Stimulated activated CD4-positive, alpha-beta T cell treated with anti-CD3 and anti-CD28 coated beads, Interleukin-2, amount 100 ng/mL, for 4 hours (primary cell): Measurements from ENCODE around the gene KLHL13.
"Not testable (repeated sequence)": the region's sequence is repeated elsewhere in the genome, so short reads cannot be mapped to it uniquely, and the experiment has no call there.

Experiments used
- DNase-seq: peaks from one replicate; pipeline ENCODE4 v3.0.0-alpha.2; 2020; ENCODE audit warnings: low read depth

Gene KLHL13

DNA sequence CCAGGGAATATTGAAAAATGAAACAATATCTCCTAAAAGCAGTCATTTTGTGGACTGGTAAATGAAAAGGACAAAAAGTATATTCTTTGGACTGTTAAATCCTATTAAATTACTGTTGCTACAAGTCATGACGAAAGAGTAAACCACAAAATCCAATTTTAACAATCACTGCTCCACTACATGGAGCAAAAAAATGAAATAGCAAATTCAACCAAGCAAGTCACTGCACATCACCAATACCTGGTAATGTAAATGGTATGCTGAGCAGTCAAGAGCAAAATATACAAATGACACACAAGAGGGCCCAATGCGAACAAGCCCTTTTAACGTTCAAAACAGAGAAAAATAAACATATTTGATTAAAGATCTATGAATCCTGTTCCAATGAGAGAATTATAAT lies 126.2 kb downstream of the KLHL13 start:
- DNase-seq: no peak

DNA sequence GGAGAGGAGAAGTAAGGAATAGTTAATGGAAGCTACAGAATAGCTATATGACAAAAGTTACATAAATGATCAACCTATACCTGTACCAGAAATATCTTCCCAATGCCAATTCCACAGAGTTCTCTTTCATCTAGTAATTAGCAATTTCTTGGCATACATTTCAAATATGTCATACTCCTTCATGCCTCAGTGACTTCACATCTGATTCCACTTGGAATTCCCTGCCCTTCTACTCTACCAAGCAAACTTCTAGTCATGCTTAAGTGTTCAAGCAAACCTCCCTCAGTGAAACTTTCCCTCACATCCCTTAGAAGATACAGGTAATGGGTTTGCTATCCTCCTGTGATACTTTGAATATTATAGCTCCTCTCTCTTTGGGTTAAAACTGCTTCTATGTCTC lies 127.1 kb downstream of the KLHL13 start:
- DNase-seq: no peak

GRCh38 chrX:117987373-117987772 lies 129.2 kb downstream of the KLHL13 start:
- DNase-seq: no peak

DNA sequence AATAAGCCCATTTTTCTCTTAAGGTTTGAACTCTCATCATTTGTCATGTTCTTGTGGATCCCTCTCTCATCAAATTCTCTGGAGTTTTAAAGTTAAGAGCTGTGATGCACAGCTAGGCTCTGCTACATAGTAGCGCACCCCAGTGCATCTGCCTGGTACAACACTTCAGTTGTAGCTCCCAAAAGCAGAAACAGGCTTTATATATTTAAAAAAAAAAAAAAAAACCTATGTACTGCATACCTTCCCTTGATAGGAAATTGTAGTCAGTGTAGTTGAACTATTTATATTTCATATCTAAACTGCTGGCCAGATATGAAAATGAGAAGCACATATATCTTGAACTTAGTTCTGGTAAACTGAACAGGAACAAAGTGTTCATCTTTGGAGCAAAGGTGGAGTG lies 131.4 kb downstream of the KLHL13 start:
- DNase-seq: no peak

DNA sequence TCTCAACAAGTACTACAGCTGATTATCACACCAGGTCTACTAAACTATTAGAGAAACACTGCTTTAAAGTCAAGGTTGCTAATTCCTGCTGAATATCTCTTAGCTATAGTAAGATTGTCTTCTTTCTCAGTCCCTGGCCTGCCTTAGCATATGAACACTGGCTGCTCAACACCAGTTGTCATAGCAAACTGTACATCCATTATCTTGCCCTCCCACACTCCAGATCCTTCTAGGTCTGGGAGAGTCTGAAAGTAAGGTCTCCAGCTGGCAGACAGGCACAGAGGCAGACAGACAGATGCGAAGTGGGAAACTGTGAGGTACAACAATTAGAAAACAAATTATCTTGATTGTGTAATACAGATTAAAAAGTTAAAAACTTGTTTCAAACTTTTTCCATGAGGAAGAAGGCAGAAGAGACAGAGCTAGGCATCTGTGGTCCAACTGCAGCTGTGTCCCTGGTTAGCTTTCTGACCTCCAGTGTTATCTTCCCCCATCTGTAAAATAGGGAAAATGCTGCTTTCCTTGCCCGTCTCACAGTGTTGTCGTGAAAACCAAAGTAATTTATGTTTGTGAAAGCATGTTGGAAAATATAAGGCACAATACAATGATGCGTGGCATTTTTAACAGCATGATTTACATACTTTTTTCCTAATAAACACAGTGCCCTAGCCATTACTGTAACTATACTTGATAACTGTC lies 133.8 kb downstream of the KLHL13 start:
- DNase-seq: no peak

GRCh38 chrX:117978402-117978801 lies 138.2 kb downstream of the KLHL13 start:
- DNase-seq: no peak

GRCh38 chrX:117977526-117977925 lies 139.1 kb downstream of the KLHL13 start:
- DNase-seq: no peak

DNA sequence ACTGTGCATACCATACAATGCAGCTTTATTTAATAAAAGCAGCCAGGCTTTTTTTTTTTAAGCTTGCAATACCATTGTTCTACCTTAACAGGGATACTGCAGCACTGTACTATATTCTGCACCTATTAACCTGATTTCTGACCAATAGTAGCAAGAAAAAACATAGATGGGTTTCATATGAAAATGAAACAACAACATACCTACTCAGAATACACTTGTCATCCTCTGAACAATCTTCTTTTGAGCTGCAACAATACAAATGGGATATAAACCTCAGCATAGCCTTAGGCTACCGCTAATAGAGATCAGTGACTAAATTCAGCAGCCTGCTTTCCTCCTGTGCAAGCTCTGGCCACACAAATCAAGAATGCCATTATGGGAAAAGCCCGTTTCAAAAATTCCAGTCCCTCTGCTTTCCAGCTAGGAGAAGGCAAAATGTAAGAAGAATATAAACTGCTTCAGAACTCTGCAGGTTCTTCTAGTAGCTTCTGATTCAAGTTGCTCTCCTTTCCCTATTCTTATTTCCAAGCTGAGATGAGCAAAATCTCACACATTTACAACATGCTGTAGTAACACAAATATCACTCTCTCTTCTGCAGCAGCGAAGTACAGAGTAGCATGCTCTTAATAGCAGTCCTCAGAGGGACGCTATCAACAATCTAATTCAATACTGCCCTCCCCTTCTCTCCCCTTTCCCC lies 143.4 kb downstream of the KLHL13 start:
- no peak for DNase-seq

DNA sequence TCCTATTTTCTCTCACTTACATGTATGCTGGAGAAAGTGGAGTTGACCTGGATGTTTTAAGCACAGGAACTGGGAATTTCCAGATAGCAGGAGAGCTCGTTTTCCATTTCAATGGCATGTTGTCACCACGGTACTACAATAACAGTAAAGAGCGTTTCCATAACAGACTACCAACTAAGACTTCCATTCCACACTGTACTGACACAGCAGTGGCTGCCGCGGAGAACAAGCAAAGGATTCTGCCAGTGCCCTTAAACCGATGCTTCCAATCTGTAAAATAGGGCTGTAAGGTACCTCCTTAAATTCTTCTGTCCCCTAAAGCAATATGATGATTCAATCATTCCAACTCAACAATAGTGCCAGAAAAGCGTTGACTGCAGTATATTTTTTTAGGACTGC lies 143.9 kb downstream of the KLHL13 start:
- DNase-seq: no peak

DNA sequence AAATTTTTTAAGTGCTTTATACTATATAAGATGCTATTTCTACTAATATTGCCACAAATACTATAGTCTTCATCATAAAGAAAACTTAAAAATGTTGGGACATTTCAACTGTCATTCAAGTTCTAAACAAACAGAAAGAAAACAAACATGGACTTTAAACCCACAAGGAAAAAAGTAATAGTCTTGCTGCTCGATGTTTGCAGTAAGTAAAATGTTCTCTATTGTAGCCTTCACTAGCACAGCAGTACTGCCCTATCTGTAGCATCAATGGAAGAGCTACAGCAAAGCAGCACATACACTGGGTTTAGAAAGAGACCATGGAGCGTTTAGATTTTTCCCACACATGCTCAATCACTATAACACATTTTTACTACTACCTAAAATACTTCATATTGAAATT lies 146.8 kb downstream of the KLHL13 start:
- DNase-seq: no peak

GRCh38 chrX:117969328-117969727 lies 147.3 kb downstream of the KLHL13 start:
- DNase-seq: no peak

- no peak for DNase-seq
Observed at GRCh38 chrX:117959045-117959444, 157.6 kb downstream of the KLHL13 start.

DNA sequence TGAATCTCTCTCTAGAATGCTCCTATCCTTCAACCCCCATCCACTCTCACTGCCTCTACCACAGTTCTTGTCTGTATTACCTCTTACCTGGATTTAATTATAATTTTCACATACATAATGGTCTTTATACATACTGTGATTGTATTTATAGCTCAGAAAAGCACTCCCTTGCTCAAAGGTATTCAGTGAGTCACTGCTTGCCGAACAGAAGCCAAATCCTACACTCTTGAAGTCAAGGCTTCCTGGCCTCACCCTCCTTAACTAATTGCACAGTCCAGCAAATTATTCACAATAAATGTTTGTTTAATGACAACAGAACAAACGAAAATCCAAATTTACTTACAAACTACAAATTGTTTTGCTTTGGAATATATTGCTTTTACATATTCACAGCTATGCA lies 159.5 kb downstream of the KLHL13 start:
- no peak for DNase-seq

DNA sequence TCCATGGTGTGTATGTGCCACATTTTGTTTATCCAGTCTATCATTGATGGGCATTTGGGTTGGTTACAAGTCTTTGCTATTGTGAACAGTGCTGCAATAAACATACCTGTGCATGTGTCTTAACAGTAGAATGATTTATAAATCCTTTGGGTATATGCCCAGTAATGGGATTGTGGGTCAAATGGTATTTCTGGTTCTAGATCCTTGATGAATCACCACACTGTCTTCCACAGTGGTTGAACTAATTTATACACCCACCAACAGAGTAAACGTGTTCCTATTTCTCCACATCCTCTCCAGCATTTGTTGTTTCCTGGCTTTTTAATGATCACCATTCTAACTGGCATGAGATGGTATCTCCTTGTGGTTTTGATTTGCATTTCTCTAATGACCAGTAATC lies 177.3 kb downstream of the KLHL13 start:
- DNase-seq: not testable (repeated sequence)

GRCh38 chrX:117936118-117936517 lies 180.5 kb downstream of the KLHL13 start:
- no peak for DNase-seq

- DNase-seq: not testable (repeated sequence)
Observed at GRCh38 chrX:117930116-117930515, 186.5 kb downstream of the KLHL13 start.

DNA sequence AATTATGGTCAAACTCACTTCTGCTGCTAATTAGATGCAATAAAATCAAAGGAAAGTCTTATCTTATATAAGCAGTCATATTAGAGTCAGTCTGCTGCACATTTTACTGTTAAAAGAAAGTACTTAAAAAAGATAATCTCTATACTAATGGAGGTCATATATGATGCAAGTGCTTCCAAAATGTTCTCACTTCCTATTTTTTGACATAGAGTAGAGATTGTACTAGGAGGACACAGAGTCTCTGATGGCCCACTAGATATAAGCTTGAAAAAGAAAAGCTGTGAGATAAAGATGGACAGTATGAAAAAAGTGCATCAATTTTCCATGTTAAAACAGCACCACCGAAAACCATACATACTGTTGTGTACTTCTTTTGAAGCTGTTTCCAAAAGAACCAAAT lies 196.9 kb downstream of the KLHL13 start:
- no peak for DNase-seq

- DNase-seq: no peak
Observed at GRCh38 chrX:117910216-117910615, 206.4 kb downstream of the KLHL13 start.

GRCh38 chrX:117898226-117898625 lies 218.4 kb downstream of the KLHL13 start:
- DNase-seq: no peak

GRCh38 chrX:117895418-117895817 lies 221.2 kb downstream of the KLHL13 start:
- no peak for DNase-seq

- no peak for DNase-seq
Observed at GRCh38 chrX:117892469-117892868, 224.1 kb downstream of the KLHL13 start.

DNA sequence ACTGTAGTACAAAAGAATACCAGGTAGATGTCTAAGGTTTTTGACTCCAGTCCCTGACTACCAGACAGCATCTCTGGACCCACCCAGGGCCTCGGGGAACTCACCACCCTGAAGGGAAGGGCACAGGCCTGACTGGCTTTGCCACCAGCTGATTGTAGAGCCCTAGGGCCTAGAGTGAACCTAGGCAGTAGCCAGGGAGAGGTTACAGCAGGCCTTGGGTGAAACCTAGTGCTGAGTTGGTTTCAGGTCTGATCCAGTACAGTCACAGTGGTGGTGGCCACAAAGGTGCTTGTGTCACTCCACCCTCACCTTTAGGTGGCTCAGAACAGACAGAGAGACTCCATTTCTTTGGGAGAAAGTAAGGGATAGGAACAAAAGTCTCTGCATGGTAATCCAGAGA lies 244.8 kb downstream of the KLHL13 start:
- DNase-seq: no peak

GRCh38 chrX:117860517-117860916 lies 256.1 kb downstream of the KLHL13 start:
- DNase-seq: no peak

- no peak for DNase-seq
Observed at GRCh38 chrX:117854806-117855205, 261.8 kb downstream of the KLHL13 start.
